Measurements from ENCODE around the gene COLEC11. TPM values are rescaled to one million over a fixed set of nuclear protein-coding genes. Genes with fewer than 3 reads are reported as not detected.
"Not testable (repeated sequence)": the region's sequence is repeated elsewhere in the genome, so short reads cannot be mapped to it uniquely, and the experiment has no call there.

The COLEC11 gene
- total RNA-seq, 1 experiment from 2014 or later = 0.77 TPM

GRCh38 chr2:3635171-3635974, 40.5 kb downstream of the COLEC11 start:
- POLR2A ChIA-PET (ENCODE audit: low non-redundant PET) = no interaction called here
- Histone ChIP-seq H3K9me3 (ENCODE audit: low read depth, low read length, poor library complexity, severe bottlenecking) (no peaks in the 10 kb centered on the region), H3K36me3 (ENCODE audit: insufficient read depth, low read length, poor library complexity, severe bottlenecking) (no peaks in the 10 kb centered on the region), H3K27me3 (replicated peaks; ENCODE audit: insufficient read depth, low read depth, low read length, poor library complexity) (no peaks in the 10 kb centered on the region), H3K4me3 (ENCODE audit: low read depth, low read length, poor library complexity, severe bottlenecking) (no peak overlapping the region), H3K4me1 (ENCODE audit: insufficient read depth, low read length, poor library complexity, severe bottlenecking) (no peaks in the 10 kb centered on the region), H3K27ac (ENCODE audit: low read depth, low read length, poor library complexity, severe bottlenecking) (no peak overlapping the region)
- no TSS peak for BruUV-seq (replicated peaks)
- TF ChIP-seq EZH2 (IDR thresholded peaks at IDR 0.05; ENCODE audit: borderline replicate concordance, low read depth, low read length, poor library complexity, severe bottlenecking) (no peak), CTCF (conservative IDR thresholded peaks at IDR 0.05; ENCODE audit: low read depth, low read length) (no peak)
- CTCF ChIA-PET = no interaction called here
- DNase-seq (ENCODE audit: low spot score) = no peak
- intact Hi-C loops (cut with micrococcal nuclease; ENCODE audit: unreplicated experiment) = no loop called here

GRCh38 chr2:3635975-3636327, 41.0 kb downstream of the COLEC11 start:
- H3K4me1 ChIP-seq (ENCODE audit: insufficient read depth, low read length, poor library complexity, severe bottlenecking); H3K27ac ChIP-seq (ENCODE audit: low read depth, low read length, poor library complexity, severe bottlenecking); H3K36me3 ChIP-seq (ENCODE audit: insufficient read depth, low read length, poor library complexity, severe bottlenecking); CTCF ChIA-PET; POLR2A ChIA-PET (ENCODE audit: low non-redundant PET); H3K27me3 ChIP-seq (replicated peaks; ENCODE audit: insufficient read depth, low read depth, low read length, poor library complexity); H3K4me3 ChIP-seq (ENCODE audit: low read depth, low read length, poor library complexity, severe bottlenecking); intact Hi-C loops (cut with micrococcal nuclease; ENCODE audit: unreplicated experiment); H3K9me3 ChIP-seq (ENCODE audit: low read depth, low read length, poor library complexity, severe bottlenecking); BruUV-seq (replicated peaks); DNase-seq (ENCODE audit: low spot score): not testable (repeated sequence)

- no peaks in the 10 kb centered on the region for H3K9me3 ChIP-seq (ENCODE audit: low read depth, low read length, poor library complexity, severe bottlenecking)
- H3K27me3 ChIP-seq (replicated peaks; ENCODE audit: insufficient read depth, low read depth, low read length, poor library complexity) = no peaks in the 10 kb centered on the region
- no peak overlapping the region for H3K27ac ChIP-seq (ENCODE audit: low read depth, low read length, poor library complexity, severe bottlenecking)
- no peak overlapping the region for H3K4me3 ChIP-seq (ENCODE audit: low read depth, low read length, poor library complexity, severe bottlenecking)
- DNase-seq (ENCODE audit: low spot score) = no peak
- H3K4me1 ChIP-seq (ENCODE audit: insufficient read depth, low read length, poor library complexity, severe bottlenecking) = no peaks in the 10 kb centered on the region
- POLR2A ChIA-PET (ENCODE audit: low non-redundant PET) = no interaction called here
- BruUV-seq (replicated peaks) = no TSS peak
- H3K36me3 ChIP-seq (ENCODE audit: insufficient read depth, low read length, poor library complexity, severe bottlenecking) = no peaks in the 10 kb centered on the region
- CTCF ChIA-PET = no interaction called here
- TF ChIP-seq EZH2 (IDR thresholded peaks at IDR 0.05; ENCODE audit: borderline replicate concordance, low read depth, low read length, poor library complexity, severe bottlenecking) = no peak
- TF ChIP-seq CTCF (conservative IDR thresholded peaks at IDR 0.05; ENCODE audit: low read depth, low read length) = no peak
- intact Hi-C loops (cut with micrococcal nuclease; ENCODE audit: unreplicated experiment) = no loop called here
Measured at GRCh38 chr2:3636586-3637310, 41.8 kb downstream of the COLEC11 start.

All from A673 (cell line).